Astrocyte of the cerebellum (primary cell): Measurements from ENCODE around the gene MEGF11.

Experiments
- DNase-seq: peaks from one replicate; pipeline ENCODE4 v3.0.0-alpha.2; 2011; ENCODE audit warnings: low read depth
- H3K4me3 ChIP-seq: 2 replicates; pipeline ENCODE4 v1.5.1; 2011; ENCODE audit warnings: mild to moderate bottlenecking, low read depth, low read length, moderate library complexity
- CTCF ChIP-seq: IDR thresholded peaks from 2 replicates; pipeline ENCODE4 v1.5.1; 2012; ENCODE audit warnings: low read length, low read depth, moderate library complexity, mild to moderate bottlenecking; ENCODE audit errors: missing control alignments
- in situ Hi-C: cut with HindIII; loops from 2 replicates; pipeline ENCODE4 v1.10.0; 2017; ENCODE audit warnings: low sequenced_read_pairs

MEGF11 gene

DNA sequence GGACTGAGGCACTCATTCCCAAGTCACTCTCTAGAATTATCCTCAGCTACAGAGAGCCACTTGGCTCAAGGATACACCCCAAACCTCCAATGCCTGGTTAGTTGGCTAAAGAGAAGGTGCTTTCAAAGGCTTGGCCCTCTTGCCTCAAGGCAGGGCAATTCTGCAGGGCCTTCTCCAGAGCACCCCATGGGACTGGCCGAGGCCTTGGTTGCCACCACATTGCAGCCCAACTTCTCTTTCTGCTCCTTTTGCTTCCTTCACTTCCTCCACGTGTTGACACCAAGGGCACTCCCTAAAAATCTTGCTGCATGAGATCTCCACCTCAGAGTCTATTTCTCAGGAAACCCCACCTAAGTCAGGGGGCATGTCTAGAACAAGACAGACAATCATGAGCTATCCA, 36.7 kb downstream of the MEGF11 start:
- TF ChIP-seq CTCF, result no peak

DNA sequence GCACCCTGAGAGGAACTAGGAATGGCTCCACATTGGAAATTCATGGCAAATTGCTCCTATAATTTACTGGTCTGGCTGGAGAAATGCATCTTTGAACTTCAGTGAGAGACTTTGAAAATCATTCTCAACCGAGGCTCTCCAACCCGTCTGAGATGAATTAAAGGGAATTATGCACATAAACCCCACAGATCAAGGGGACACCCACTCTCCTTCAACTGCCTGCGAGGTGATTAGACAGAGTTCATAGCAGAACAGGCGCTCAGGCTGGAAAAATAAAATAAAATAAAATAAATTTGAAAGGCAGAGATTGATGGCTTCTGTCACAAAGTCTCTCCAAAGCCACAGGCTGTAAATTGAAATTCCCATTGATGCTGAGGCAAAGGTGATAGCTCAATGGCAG, 37.7 kb downstream of the MEGF11 start:
- no peak for TF ChIP-seq CTCF
- DNase-seq, result no peak
- no peak overlapping the region for H3K4me3 ChIP-seq
- in situ Hi-C loops, result no loop called here

More for the DNA sequence above, 36.7 kb downstream of the MEGF11 start:
- in situ Hi-C loops, result no loop called here
- no peak overlapping the region for H3K4me3 ChIP-seq
- DNase-seq, result no peak

- no peak for DNase-seq
- in situ Hi-C loops, result no loop called here
- no peak overlapping the region for H3K4me3 ChIP-seq
- no peak for TF ChIP-seq CTCF
Measured at GRCh38 chr15:66214246-66214645, 39.3 kb downstream of the MEGF11 start.

DNA sequence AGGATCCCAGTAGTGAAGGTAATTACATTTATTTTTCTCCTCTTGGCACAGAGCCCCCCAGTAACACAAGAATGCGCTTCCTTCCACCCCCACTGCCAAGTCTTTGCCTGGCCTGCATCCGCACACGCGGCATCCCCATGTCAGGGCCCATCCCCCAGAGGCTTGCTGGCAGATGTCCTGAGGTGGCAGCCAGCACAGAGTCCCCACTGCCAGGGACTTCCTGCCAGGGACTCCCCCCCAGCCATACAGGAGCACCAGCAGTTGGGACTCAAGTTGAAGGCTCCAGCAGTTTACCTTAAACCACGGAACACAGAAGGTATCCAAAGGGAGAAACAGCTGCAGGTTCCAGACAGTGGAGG, 41.0 kb downstream of the MEGF11 start:
- no peak overlapping the region for H3K4me3 ChIP-seq
- no peak for DNase-seq
- no peak for TF ChIP-seq CTCF
- in situ Hi-C loops, result no loop called here

DNA sequence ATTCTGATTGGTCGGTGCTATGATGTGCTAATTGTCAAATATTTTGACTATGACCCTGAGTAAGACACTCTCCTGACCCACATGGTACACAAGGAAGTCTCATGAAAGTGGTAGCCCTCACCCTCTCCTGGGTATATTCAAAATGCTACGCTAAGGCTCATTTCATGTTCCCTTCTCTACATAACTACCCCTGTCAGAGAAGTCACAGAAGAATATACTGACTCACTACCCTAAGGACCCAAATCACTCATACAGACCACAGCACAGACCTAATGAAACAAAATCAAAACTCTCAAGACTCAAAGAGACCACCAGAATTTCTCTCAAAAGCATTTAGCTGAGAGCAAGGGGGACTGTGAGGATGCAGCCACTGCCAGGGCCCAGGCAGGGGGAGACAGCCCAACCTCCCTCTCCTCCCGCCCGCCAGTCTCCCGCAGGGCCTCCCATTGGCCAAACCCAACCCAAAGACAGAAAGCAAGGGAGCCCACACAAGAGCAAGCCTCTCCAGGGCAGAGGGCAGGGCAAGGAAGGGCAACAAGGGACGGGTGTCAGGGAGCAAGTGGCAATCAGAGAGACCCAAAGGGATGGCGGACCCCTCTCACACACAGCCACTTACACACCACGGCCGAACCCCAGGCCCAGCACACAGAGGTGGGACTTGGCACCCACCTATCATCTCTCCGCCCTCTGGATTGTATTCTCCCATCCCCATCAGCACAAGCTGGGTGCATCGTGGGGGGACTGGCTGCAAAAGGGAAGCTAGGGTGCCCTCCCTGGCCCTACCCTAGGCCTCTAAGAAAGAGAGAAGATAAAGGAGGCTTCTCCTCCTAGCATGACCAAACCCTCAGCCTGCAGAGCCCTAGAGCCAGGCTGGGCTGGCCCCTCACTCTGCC, 41.6 kb downstream of the MEGF11 start:
- in situ Hi-C loops, result no loop called here
- DNase-seq, result no peak
- TF ChIP-seq CTCF, result no peak
- no peak overlapping the region for H3K4me3 ChIP-seq

DNA sequence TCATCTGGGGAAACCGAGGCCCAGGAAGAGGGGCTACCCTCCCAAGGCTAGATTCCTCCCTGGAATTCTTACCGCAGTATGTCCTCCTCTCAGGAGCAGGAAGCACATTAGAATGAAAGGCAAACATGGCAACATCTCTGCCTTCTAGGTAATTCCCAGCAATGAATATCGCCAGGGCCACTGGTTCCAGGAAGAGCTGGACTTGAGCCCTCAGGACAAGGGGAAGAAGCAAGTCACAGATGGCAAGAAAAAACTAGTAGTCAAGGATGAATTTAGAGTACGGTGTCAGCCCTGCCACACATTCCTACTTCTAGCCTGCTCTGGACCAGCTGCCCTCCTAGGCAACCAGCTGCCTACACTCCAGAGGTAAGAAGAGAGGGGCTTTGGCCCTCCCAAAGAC, 42.9 kb downstream of the MEGF11 start:
- in situ Hi-C loops, result no loop called here
- no peak for DNase-seq
- no peak for TF ChIP-seq CTCF
- no peak overlapping the region for H3K4me3 ChIP-seq
